NCI-H524 (cell line): ENCODE measurements around the gene POLR3H.
"Not testable (repeated sequence)": the region's sequence is repeated elsewhere in the genome, so short reads cannot be mapped to it uniquely, and the experiment has no call there.

Source experiments
- DNase-seq, 2 experiments: peaks; one replicate each; lab custom pipeline; 2025; lab: John Stamatoyannopoulos, UW

The POLR3H gene

GRCh38 chr22:41543854-41544670 is at the start of gene POLR3H:
Gene POLR3H, minus strand, starts transcription at chr22:41544470. Its CDS starts 369 bp downstream, at chr22:41544101.
- peak; percentile 95 to 99 for DNase-seq

GRCh38 chr22:41593336-41593960 is 49.2 kb upstream of the POLR3H start:
- not testable (repeated sequence) for DNase-seq

DNA sequence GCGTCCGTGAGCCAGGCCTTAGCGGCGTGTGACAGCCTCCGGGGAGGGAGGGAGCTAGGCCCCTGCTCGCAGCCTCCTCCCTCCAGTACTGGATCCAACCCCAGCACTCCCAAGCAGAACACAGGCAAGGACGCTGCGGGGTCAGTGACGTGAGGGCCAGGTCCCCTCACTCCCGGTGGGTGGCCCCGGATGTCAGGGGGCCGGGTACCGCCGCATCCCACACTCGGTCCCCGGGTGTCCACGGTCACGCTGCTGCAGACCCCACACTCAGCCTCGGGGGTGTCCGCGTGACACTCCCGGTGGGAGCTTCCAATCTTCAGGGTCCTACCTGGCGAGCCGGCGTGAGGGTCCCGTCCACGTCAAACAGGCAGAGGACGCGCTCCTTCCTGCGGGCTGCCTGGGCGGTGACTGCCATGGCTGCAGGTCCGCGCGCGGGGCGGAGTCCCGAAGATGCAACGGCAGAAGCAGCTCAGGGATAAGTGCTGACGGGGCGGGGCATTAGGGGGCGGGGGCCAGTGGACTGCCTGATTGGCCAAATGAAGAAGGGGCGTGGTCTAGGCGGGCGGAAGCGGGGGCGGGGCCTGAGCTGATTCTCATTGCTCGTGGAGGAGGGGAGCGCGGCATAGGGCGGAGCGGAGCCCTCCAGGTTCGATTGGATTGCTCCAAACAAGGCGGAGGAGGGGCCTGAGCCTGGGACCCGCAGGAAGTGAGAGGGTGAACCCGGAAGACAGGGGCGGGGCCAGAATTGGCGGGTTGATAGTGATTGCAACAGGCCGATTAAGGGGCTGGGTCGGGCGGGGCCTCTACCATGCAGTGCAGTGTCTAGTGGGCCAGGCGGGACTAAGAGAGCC is 45.3 kb upstream of the POLR3H start, which contains the start of gene PMM1:
Gene PMM1 (minus strand): TSS at position 450 of the 851 bp plus-strand sequence. CDS start 35 bp downstream, at position 415.
- DNase-seq: peak; percentile 99 to 100

DNA sequence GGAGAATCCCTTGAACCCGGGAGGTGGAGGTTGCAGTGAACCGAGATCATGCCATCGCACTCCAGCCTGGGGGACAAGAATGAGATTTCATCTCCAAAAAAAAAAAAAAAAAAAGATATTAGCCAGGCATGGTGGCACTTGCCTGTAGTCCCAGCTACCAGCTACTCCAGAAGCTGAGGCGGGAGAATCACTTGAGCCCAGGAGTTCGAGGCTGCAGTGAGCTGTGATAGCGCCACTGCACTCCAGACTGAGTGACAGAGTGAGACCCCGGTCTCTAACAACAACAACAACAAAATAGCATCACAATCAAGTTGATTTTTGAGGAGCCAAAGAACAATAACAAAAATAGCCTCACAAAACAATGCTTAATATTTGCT is 43.1 kb upstream of the POLR3H start:
- no peak for DNase-seq

DNA sequence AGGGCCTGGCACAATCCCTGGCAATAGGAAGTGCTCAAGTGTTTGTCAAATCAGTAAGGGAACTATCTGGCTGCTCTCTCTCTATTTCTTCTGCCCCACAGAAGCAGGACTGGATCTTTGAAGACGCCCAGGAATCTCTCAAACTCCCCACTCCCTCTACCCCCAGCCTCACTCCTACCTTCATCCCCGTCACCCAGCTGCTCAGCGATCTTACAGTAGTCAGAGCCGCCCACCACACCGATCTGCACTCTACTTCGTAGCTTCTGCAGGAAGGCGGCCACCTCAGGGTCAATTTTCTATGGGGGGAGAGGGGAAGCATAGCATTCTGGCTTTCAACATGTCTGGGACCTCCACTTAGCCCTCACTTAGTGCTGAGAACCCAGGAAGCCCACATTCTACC is 41.6 kb upstream of the POLR3H start:
- no peak for DNase-seq

DNA sequence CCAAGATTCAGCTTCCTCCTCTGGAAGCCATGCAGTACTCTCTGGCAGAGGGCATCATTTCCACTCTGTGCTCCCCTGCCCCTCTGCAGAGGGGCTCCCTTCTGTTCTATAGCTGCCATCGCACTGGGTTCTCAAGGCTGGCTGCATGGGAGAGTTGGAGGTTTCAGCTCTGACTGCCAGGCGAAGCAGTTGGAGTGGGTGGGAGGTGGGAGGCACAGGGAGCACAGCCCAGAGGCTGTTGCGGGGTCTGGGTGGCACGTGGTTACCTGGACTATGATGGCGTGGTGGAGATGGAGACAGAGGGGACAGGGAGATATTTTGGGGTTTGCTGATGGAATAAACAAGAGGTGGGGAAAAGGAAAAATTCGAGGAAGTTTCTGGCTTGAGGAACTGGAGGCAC is 40.6 kb upstream of the POLR3H start:
- DNase-seq: no peak

DNA sequence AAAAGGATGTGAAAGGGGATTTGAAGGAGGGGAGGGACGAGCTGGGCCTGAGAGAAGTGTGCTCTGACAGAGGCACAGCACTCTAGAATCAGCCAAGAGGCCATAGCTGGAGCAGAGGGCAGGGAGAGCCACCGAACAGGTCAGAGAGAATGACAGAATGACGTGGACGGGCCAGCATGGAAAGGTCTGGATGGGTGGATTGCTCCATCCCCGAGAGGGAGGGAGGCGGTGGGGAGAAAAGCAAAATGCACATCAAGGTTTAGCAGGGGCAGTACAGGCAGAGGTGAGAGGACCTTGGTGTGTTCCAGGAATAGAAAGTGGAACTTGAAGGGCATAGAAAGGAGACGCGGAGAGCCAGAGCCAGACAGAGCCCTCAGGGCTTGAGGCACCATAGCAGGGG is 38.4 kb upstream of the POLR3H start:
- DNase-seq: no peak

- no peak for DNase-seq
Measured at GRCh38 chr22:41579997-41580355, 35.7 kb upstream of the POLR3H start.

- no peak for DNase-seq
Measured at GRCh38 chr22:41579297-41579996, 35.2 kb upstream of the POLR3H start.

DNA sequence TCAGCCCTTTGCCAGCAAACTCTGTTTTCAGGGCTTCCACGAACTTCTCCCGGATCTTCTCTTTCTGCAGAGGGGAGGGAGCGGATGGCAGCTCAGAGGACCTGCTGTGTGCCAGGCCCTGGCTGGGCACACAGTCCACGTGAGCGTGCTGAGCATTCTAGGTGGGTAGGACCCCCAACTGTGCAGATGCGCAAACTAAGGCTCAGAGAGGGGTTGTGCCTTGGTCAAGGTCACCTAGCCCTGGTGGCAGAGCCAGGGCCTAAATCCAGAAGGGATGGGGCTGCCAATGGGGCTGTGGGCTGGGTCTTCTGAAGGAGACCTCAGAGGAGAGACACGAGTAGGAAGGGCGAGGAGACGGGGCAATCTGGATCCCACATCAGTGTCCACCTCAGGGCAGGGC is 34.5 kb upstream of the POLR3H start:
- no peak for DNase-seq

DNA sequence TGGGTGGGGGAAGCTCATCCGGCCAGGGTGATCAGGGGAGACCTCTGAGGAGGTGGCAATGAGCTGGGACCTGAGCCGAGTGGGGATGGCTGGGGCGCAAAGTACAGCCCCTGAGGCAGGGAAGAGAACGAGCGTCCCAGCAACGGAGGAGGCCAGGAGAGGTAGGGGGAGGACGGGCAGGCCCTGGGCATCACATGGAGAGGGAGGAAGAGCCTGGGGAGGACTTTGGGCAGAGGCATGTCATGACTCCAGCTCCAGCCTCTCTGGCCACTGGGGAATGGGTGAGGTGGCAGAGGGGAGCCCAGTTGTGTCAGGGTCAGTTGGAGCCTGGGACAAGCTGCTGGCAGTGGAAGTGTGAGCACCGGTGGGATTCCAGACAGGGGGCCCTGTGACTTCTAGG is 33.8 kb upstream of the POLR3H start:
- no peak for DNase-seq

- peak; percentile 38 to 56 for DNase-seq
Measured at GRCh38 chr22:41576877-41577276, 32.6 kb upstream of the POLR3H start.

GRCh38 chr22:41575533-41575932 is 31.3 kb upstream of the POLR3H start:
- no peak for DNase-seq

- DNase-seq: no peak
Measured at GRCh38 chr22:41574847-41575381, 30.6 kb upstream of the POLR3H start.

DNA sequence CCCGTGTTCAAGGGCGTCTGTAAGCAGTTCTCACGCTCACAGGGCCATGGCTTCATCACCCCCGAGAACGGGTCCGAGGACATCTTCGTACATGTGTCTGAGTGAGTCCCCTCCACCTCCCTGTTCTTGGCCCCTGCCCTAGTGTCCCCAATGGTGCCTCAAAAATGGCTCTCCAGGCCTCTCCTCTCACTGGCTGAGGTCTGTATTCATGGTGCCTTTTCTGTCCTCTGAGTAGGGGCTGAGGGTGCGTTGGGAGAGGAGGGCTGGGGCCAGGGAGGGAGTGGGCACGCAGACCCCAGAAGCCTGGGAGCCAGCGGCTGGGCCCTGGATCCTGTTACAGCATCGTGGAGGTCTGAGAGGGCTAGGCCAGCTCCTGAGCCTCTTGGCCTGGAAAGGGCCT is 29.4 kb upstream of the POLR3H start:
- DNase-seq: no peak

DNA sequence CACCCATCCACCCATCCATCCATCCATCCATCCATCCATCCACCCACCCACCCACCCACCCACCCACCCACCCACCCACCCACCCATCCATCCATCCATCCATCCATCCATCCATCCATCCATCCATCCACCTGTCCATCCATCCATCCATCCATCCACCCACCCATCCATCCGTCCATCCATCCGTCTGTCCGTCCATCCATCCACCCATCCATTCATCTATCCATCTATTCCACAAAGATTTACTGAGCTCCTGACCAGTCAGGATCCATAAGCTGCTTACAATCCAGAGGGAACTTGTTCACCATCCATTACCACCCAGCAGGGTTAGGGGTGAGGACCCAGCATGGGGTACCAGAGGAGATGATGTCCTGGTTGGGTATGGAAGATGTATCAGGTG is 28.0 kb upstream of the POLR3H start:
- DNase-seq: not testable (repeated sequence)

DNA sequence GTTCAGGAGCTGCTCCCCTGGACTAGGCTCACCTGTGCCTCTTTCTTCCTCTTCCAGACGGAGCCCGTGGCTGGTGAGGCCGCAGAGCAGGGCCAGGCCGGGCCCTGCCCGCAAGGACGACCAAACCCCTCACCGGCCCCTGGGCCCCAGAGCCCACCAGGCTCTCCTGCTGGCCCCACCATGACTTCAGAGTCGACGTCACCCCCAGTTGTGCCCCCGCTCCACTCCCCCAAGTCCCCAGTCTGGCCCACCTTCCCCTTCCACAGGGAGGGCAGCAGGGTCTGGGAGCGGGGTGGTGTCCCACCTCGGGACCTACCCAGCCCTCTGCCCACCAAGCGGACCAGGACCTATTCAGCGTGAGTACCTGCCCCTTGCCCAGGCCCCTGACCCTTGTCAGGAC is 27.5 kb upstream of the POLR3H start:
- no peak for DNase-seq

DNA sequence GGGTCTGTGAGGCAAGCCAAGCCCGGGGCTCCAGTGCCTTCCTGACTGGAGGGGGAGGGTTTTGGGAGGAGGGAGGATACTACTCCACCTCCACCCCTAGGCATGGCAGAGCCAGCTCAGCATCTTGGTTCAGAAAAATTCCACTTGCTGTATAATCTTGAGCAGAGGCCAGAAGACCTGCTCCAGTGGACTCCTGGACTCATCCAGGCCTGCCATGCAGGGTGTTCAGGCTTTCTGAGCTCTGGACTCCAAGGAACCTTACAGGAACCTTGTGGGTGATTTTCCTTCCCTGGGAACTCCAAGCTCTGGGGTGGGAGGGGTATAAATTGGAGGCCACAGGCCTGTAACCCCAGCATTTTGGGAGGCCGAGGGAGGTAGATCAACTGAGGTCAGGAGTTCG is 26.0 kb upstream of the POLR3H start:
- DNase-seq: no peak

DNA sequence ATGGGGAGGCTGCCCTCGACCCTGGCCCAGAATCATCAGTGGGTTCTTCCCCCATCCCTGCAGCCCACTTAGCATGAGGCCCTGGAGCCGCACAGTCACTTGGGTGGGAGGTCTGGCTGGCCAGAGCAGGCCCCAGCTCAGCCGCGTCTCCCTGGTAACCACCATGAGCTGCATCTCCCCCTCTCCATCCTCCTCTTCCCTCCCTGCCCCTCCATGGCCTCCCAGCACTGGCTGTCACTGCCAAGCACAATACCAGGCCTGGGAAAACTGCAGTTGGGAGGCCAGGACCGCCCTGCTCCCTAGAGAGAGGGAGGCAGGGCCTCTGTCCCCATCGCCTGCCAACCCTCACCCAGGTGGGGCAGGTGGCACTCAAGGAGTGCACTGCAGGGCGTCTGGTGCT is 24.5 kb upstream of the POLR3H start:
- no peak for DNase-seq

GRCh38 chr22:41567512-41567768 is 23.2 kb upstream of the POLR3H start:
- no peak for DNase-seq

GRCh38 chr22:41565403-41566054 is 21.3 kb upstream of the POLR3H start:
- no peak for DNase-seq

DNA sequence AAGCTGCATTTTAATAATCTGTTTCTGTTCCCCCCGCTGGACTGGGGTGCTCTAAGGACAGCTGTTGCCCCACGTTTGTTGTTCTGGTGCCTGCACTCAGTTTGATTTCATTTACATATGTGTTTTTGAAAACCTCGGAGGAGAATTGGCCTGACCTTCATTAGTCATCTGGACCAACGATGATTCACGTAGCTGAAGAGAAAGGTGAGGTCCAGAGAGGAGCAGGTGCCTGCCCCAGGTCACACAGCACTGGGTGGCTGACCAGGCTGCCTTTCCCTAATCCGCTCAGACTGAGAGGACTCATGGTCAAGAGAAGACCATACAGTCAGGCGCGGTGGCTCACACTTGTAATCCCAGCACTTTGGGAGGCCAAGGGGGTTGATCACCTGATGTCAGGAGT is 20.3 kb upstream of the POLR3H start:
- no peak for DNase-seq
